AML-193 (cell line): ENCODE data around the gene ZC3H18.

Experiments used
- DNase-seq, 2 experiments: peaks; one replicate each; lab custom pipeline; 2025; lab: John Stamatoyannopoulos, UW

The ZC3H18 gene

DNA sequence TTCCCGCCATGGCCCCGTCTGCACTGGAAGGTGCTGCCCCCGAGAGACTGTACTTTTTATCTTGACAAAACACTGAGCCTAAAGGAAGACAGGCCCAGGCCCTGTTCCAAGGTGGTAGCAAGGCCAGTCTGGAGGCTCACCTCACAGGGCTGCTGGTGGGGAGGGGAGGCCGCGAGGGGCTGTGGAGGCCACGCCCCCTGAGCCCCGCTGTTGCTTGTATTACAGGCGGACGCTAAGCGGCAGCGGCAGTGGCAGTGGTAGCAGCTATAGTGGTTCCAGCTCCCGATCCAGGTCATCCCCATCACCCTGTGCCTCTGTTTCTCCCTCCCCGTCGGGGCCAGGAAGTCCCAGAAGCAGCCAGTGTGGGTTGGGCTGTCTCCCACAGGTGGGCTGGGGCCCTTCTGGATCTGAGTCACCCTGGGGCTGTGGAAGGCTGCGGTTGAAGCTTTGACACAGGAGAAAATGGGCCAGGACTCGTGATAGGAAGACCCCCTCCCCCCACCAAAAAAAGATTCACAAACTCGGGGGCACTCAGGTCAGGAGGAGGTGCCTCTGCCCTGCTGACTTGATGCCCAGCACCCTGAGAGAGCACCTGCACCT is 54.9 kb downstream of the ZC3H18 start:
- DNase-seq = no peak

DNA sequence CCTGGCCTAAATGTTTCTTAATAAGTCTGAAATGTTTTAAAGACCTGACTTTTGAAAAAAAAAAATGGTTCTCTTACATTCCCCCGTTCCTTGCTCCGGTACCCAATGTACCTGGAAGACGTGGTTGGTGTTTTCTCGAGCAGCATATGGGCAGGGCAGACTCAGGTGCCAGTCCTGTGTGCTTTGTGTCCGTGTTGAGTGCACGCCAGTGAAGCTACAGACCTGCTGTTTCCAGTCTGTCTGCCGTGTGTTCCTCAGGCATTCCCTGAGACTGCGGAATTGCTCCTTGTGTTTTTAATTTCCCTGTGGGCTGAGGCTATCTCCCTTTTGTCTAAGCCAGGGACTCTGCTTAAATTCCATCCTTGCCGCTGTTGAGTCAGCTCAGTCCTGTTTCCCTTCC is 56.4 kb downstream of the ZC3H18 start:
- DNase-seq = no peak

DNA sequence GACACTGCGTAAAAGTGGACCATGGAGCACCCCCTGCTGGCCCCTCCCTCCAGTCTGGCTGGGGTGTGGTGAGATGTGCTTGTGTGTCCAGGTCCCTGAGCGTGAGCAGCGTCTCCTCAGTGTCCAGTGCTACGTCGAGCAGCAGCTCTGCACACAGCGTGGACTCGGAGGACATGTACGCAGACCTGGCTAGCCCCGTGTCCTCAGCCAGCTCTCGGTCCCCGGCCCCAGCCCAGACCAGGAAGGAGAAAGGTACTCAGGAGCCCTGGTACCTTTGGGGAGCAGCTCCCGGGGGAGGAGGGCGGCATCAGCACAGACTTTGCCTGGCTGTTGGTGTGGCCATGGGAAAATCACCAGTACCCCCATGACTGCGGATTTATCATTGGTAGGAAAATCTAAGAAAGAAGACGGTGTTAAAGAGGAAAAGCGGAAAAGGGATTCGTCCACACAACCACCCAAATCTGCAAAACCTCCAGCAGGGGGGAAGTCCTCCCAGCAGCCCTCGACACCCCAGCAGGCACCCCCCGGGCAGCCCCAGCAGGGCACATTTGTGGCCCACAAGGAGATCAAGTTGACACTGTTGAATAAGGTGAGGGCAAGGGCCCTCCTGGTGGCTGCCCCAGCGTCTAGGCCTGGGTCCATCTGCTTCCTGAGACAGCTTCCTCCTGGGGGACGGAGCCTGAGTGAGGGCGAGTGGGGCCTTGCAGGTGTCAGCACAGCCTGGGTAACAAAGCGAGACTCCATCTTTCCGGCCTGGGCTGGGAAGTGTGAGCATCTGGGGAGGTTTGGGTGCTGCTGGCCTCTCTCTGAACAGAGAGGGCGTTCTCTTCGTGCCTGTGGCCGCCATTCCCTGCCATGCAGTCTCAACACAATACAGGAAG is 57.6 kb downstream of the ZC3H18 start:
- DNase-seq = no peak

DNA sequence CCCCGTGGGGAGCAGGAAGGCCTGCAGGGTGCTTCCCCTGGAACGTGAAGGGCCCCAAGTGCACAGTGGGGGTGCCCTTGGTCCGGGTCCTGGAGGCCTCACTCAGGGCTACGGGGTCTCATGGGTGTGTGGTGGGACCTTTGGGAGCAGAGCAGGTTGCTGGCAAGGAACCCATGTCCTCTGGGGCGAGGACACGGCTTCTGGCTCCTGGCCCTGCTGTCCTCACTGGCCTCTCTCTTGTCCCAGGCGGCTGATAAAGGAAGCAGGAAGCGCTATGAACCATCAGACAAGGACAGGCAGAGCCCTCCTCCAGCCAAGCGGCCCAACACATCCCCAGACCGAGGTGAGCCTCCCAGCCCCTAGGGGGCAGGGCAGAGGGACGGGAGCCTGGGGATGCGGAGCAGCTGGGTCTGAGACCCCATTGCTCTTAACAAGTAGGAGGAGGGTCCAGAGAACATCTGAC is 58.3 kb downstream of the ZC3H18 start:
- no peak for DNase-seq

DNA sequence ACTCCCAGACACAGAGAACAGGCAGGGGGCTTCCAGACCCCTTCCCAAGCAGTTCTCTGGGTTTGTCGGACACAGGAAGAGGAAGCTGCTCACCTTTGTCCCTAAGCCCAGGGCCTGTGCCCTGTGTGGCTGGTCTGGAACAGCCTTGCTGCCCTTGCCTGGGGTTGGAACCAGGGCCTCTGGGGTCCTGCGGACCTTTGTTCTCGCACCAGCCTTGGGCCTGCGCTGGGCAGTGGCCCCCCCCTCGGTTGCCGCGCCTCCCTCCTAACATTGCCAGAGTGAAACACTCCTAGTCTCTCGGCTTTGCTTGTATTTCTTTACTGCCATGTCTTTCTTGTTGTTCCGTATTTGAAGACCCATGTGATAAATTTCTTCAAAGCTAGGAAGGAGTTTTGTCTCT is 59.6 kb downstream of the ZC3H18 start:
- no peak for DNase-seq

DNA sequence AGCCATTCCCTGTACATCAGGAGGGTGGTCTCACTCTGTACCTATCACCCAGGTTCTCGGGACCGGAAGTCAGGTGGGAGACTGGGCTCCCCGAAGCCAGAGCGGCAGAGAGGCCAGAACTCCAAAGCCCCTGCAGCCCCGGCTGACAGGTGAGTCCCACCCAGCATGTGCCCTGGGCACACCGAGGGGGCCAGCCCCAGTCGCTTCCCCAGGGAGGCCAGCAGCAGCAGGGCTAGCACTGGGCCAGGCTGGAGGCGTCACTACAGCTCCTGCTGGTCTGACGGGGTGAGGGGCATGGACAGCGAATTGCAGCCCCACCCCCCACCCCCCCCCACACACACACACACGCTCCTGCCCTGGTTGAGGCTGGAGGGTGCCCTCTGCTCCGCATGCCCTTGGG is 60.2 kb downstream of the ZC3H18 start:
- no peak for DNase-seq

DNA sequence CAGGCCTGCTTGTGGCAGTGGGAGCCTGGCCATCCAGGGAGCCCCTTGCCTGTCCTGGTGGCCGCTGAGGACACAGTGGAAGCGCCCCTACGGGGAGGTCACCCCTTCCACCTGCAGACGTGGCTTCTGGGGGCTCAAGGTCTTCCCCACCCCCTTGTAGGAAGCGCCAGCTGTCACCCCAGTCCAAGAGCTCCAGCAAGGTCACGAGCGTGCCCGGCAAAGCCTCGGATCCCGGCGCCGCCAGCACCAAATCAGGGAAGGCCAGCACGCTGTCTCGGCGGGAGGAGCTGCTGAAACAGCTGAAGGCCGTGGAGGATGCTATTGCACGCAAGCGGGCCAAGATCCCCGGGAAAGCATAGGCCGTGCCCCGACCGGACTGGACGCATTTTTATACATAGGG is 60.7 kb downstream of the ZC3H18 start:
- DNase-seq = no peak

DNA sequence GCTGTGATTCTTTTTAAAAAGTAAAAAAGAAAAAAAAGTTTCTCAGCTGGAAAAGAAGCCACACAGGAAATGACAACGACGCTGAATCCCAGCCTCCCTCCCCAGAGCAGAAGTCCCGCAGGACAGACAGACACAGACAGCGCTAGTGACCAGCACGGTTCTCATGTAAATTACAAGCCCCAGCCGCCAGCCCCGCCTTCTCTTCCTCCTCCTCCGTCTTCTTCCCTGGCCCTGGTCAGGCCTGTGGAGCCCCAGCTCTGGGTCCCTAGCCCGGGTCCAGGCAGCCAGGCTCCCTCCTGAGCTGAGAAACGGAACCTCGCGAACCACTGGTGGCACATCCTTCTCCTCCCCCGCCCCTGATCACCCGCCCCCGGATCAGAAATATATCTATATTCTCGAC is 61.2 kb downstream of the ZC3H18 start:
- DNase-seq = no peak

DNA sequence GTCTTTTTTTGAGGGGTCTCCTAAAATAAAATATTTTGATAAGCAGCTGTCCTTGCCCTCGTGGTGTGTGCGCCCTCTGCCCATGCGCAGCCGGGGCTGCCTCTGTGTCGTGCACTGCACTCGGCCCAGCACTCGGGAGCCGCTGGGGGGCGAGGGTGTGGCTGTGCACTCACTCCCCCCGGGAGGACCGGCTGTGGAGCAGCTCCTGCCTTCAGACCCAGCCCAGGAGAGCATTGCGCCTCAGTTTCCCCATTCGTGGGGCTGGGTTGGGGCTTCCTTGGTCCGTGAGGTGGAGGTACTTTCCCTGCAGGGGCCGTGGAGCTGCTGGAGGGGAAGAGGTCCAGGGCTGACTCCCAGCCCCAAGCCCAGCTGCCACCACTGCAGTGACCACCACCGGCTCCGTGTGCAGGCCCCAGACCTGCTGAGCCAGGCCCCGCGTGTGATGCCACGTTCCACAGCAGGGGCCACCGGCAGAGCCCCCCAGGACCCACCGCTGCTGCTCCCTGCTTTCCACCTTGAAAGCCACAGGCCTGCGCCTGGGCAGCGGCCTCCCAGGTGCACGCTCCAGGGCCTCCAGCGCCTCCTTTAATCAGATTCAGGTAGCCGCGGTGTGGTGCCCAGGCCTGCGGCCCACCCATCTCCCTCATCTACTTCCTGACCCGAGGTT is 61.9 kb downstream of the ZC3H18 start:
- DNase-seq = no peak

DNA sequence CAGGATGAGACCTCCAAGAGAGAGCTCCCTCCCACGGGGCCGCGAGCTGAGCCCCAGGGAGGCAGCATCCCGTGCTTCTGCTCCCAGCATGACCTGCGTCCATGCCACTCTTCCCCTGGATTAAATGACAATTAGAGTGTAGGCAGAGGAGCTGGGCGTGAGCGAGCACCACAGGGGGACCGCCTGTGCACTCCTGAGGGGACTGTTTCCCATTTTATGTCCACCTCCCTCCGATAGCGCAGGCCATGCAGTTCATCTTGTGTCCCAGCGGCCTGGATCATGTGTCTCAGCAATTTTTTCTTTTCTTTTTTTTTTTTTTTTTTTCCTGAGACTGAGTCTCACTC is 62.4 kb downstream of the ZC3H18 start:
- DNase-seq = no peak

DNA sequence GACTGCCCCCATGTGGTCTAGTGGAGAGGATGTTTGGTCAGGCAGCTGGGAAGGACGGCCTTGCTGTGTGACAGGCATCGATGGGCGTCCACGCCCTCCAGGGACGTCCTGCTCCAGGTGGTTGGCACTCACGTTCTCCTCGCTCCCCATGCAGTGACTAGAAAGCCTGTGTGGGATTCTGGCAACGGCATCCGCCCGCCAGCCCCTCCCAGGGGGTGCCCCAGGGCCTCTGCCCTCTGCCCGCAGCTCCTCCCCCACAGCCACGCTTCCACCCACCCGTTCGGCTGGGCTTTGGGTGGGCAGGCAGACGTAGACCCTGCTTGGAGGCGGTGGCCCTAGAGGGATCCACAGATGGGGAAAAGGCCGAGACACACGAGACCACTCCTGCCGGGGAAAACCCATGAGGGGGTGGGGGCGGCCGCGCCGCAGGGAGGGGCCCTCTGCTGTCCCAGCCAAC is 63.5 kb downstream of the ZC3H18 start:
- DNase-seq = peak; percentile 40 to 48

DNA sequence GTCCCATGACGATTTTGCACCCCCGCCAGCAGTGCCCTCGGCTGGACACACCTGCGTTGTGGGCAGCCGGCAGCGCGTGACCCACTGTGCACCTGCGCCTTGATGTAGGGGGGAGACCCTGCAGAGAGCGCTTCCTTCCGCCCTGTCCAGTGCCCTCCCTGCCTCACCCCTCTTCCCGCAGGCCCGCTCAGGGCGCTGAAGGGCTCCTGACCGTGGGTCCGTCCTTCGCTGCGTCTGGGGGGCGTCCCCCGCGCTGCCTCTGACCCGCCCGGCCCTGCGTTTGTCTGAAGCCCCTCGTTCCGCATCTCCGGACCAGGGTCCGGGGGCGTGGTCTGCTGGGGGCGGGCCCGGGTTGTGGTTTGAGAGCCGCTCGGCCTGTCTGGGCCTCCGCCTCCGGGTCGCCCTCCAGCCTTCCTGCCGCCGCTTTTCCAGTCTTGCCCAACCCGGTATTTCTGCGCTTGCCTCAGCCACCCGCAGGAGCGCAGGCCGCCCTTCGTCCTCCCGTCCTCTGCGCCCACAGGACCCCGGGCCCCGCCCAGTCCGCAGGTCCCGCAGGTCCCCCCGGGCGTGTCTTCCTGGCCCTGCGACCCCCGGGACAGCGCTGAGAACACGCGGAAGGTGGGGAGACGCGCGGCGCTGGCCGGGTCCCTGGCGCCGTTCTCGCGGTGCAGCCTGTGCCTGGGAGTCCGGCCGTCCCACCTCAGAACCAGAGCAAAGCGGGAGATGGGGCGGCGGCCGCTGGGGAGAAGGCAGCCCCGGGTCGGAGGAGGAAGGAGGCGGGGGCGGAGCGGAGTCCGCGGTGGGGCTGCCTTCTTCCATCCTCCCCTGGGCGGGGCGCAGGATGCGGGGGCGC is 64.2 kb downstream of the ZC3H18 start:
- DNase-seq = peak; percentile 63 to 65

DNA sequence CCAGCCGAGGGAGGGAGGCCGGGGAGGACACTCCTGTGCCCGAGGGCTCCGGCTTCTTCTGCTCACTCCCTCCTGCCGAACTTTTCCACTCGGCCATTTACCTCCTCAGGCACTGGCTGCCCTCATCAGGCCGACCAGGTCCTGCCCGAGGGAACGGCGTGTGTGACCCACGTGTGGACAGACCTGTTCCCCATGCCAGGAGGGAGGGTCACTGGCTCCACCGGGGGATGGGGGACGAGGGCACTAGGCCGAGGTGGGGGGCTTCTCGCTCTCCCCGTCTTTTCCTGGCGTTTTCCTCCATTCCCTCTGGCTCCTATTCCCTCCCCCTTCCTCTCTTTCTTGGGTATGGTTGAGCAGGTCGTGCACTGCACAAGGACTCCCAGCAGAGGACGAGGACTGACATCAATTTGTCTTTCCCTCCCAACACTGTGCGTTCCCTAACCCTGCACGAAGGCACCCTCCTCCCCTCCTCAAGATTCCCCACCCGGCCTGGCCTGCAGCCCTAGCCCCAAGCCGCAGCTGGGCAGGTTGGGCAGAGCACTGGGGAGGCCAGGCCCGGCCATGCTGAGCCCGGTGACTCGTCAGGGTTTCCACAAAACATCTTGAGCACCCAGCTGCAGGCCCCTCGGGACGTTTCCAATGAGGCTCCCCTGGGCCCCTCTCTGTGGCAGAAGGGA is 64.9 kb downstream of the ZC3H18 start:
- no peak for DNase-seq

DNA sequence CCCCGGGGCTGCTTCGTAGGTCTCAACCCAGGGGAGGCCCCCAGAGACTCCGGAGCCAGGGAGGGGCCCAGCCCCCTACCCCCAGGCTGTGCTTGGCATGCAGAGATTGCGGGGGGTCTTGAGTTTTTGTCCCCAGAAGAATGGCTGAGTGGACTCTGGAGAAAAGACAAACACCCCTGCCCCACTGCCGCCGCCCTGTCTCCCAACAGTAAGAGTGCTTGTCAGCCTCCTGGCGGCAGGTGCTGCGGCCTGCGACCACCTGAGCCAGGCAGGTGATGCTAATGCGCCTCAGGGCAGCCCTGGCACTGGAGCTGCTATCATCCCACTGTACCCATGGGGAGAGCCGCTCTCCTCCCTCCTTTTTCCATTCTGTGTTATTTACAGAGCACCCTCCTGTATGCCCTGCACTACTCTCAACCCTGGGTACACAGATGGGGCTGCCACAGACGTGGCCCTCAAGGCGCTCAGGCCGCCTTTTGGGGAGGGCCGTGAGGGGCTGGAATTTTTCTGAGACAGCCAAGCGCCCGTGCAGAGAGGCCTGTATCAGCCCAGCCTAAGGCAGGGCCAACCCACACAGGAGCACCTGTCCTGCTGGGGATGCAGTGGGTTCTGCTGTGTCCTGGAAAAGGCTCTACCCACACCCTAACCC is 65.6 kb downstream of the ZC3H18 start:
- DNase-seq = no peak

DNA sequence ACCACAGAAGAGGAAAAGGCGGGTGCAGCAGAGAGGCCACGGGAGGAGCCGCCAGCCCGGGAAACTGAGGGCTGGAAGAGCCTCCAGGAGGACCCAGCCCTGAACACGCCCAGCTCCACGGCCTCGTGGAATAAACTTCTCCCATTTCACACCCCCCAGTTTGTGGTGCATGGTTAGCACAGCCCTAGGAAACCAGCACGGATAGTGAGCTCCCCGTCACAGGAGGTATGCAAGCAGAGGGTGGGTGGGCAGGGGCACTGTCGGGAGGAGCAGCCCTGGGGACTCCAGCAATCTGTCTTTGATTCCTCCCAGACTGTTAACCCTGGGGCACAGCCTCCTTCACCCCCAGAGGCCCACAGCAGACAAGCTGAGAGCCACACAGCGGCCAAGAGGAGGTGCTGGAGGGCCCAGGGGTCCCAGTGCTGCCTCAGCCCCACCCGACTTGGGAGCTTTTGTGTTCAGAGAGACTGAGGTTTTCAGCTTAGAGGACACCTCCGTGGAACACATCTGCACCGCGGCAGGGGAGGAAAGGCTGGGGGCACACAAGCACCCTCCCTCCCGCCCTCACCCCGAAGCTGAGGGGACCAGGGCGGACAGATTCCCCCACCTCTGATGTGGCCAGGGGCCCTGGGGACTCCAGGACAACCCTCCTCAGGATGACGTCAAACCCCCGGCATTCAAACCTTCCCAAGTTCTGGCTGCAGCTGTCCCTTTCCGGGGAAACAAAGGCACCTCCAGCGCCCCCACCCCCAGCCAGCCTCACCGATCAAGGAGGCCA is 66.5 kb downstream of the ZC3H18 start:
- no peak for DNase-seq

DNA sequence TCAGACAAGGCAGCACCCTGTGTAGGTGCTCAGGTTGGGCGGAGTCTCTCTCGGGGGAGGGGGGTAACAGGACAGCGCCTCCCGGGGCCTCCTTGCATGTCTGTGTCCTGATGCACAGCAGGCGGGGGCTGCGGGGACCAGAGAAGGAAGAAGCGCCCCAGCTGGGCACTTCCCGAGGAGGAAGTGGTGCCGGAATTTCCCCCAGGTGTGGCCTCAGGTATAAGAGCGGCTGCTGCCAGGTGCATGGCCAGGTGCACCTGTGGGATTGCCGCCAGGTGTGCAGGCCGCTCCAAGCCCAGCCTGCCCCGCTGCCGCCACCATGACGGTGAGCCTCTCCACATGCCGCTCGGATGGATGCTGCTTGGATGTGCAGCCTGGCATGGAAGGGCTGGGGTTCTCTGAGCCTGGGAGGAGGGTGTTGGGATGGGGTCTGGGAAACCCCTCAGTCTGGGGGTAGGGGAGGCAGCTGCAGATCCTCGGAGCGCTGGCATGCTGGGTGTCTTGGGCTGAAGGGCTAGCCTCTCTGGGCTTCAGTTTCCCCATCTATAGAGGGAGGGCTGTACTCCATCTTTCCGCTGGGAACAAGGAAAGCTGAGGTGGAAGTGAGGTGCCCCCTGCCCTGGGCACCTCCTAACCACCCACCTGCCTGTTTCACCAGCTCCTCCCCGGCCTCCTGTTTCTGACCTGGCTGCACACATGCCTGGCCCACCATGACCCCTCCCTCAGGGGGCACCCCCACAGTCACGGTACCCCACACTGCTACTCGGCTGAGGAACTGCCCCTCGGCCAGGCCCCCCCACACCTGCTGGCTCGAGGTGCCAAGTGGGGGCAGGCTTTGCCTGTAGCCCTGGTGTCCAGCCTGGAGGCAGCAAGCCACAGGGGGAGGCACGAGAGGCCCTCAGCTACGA is 68.4 kb downstream of the ZC3H18 start, which contains the start of gene IL17C:
IL17C (plus strand) TSS at position 250 of the 908 bp plus-strand sequence; CDS start at position 320, 70 bp downstream.
- DNase-seq = no peak

DNA sequence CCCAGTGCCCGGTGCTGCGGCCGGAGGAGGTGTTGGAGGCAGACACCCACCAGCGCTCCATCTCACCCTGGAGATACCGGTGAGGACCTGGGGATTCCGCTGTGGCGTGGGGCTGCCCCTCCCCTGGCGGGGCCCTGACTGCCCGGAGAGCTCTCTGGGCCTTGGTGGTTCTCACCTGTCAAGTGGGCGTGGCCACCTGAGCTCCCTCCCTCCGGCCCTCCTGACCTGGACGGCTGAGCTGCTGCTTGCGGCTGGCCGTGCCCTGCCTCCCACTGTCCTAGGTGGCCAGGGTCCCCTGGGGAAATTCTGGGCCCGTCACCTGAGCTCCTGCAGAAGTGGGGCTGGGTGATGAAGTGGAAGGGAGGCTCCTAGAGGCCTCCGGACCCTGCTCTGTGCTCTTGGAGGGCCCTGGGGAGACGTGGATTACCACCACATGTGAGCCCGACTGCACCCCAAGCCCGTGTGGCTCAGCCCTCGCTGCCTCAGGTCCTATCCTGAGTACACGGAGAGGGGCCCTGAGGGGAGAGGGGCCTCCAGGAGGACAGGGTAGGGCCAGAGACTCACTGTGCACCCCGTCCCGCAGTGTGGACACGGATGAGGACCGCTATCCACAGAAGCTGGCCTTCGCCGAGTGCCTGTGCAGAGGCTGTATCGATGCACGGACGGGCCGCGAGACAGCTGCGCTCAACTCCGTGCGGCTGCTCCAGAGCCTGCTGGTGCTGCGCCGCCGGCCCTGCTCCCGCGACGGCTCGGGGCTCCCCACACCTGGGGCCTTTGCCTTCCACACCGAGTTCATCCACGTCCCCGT is 69.2 kb downstream of the ZC3H18 start:
- DNase-seq = no peak

DNA sequence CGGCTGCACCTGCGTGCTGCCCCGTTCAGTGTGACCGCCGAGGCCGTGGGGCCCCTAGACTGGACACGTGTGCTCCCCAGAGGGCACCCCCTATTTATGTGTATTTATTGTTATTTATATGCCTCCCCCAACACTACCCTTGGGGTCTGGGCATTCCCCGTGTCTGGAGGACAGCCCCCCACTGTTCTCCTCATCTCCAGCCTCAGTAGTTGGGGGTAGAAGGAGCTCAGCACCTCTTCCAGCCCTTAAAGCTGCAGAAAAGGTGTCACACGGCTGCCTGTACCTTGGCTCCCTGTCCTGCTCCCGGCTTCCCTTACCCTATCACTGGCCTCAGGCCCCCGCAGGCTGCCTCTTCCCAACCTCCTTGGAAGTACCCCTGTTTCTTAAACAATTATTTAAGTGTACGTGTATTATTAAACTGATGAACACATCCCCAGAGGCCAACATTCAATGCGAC is 69.9 kb downstream of the ZC3H18 start:
- no peak for DNase-seq
